GF-D8 (cell line): ENCODE results near the gene CASTOR1.

ENCODE experiments used
- DNase-seq: peaks from one replicate; lab custom pipeline; 2025; lab: John Stamatoyannopoulos, UW

Gene CASTOR1

GRCh38 chr22:30318799-30319419, 29.6 kb upstream of the CASTOR1 start:
- no peak for DNase-seq

GRCh38 chr22:30317778-30318177, 28.5 kb upstream of the CASTOR1 start:
- no peak for DNase-seq

GRCh38 chr22:30315962-30316576, 26.8 kb upstream of the CASTOR1 start:
- DNase-seq = no peak

GRCh38 chr22:30314915-30315314, 25.6 kb upstream of the CASTOR1 start:
- no peak for DNase-seq

GRCh38 chr22:30313527-30314363, 24.4 kb upstream of the CASTOR1 start:
- no peak for DNase-seq

GRCh38 chr22:30312053-30312452, 22.7 kb upstream of the CASTOR1 start:
- DNase-seq = no peak

GRCh38 chr22:30310881-30311771, 21.8 kb upstream of the CASTOR1 start:
- no peak for DNase-seq

- peak; percentile 42 for DNase-seq
These were observed 20.8 kb upstream of the CASTOR1 start for GRCh38 chr22:30309951-30310741.

- no peak for DNase-seq
These were observed 19.4 kb upstream of the CASTOR1 start for GRCh38 chr22:30308518-30309230.

- no peak for DNase-seq
These were observed 18.8 kb upstream of the CASTOR1 start for GRCh38 chr22:30308093-30308492.

- no peak for DNase-seq
These were observed 17.8 kb upstream of the CASTOR1 start for GRCh38 chr22:30307041-30307574.

GRCh38 chr22:30306627-30307011, 17.3 kb upstream of the CASTOR1 start:
- no peak for DNase-seq

GRCh38 chr22:30305906-30306626, 16.8 kb upstream of the CASTOR1 start:
- peak; percentile 74 for DNase-seq

- peak; percentile 89 for DNase-seq
These were observed 16.2 kb upstream of the CASTOR1 start for GRCh38 chr22:30305519-30305905.

- DNase-seq = peak; percentile 28
These were observed 15.4 kb upstream of the CASTOR1 start for GRCh38 chr22:30304495-30305244.

GRCh38 chr22:30302810-30303138, 13.5 kb upstream of the CASTOR1 start:
- no peak for DNase-seq

- peak; percentile 89 for DNase-seq
These were observed 12.9 kb upstream of the CASTOR1 start for GRCh38 chr22:30301995-30302809.

- DNase-seq = no peak
These were observed 10.0 kb upstream of the CASTOR1 start for GRCh38 chr22:30299322-30299721.
